HG02885 (cell line): ENCODE data around the gene PDGFB.

Experiments
- ATAC-seq: cut with Tn5 transposase; IDR thresholded peaks from one replicate; pipeline ENCODE4 v1.9.1; 2021; ENCODE audit warnings: mild to moderate bottlenecking; ENCODE audit not compliant: unreplicated experiment, poor library complexity

The PDGFB gene

DNA sequence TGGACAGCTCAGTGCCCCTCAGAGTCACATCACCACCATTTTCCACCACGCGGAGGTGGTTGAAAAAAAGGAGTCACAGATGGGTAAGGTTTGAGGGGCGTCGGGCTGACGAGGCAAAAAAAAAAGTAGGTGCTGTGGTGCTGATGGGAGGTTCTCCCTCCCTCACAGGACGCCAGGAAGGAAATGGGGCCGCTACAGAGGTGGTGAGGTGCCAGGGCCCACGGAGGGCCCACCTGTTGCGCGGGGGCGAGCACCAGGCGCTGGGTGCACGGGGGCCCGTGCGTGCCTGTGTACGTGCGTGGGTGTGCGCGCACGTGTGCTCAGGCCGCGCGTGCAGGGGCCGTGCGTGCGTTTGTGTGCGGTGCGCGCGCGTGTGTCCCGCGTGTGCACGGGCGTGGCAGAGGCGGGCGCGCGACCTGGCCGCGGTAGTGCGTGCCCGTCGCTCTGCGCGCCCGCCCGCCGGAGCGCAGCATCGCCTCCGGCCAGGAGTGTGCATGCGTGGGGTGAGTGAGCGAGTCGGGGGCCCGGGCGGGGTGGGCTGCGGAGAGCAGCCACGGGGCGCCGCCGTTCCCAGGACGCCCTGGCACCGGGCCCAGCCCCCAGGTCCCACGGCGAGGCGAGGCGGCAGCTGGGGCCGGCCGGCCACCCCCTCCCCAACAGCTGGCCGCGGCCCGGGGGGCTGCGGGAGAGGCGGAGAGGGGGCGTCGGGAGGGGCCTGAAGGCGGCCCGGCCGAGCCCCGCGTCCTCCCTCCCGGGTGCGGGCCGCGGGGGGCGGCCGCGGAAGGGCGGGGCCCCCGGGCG is 2.8 kb downstream of the PDGFB start:
- no peak for ATAC-seq

DNA sequence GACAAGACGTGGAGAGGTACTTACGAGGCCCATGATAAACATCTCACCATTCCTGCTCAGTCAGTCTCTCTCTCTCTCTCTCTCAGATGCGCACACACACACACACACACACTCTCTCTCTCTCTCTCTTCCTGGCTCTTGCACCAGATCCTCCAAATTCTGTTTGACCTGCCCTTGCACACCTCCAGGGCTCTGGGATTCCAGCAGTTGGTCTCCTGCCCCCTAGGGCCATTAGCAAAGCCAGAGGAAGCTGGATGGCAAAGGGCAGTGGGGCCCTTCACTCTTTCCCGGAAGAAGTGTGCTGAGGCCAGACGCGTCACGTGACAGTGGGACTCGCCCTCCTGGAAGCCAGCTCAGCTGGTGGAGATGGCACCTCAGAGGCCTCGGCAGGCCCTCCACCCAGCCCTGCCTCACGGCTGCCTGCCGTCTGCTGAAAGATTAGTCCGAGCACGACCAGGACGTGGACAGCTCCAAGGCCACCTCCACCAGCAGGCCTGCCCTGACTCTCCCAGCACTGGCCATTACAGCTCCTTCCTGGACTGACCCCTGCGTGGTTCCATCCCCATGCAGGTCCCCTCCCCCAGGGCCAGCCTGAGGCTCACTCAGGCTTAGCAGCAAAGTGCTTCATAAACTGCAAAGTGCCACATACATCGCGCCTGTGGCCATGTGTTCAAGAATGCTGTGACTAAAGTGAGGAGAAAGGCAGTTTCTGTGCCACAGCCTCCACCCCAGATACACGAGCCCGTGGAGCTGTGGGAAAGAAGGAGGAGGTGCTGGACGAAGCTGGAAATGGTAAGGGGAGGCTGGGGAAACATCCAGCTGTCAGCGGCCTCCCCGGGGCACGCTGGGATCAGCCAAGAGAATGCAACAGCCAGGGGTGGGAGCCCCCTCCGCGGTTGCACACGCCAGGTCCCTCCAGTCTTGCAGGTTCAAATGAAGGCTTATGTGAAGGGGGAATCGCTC is 3.7 kb downstream of the PDGFB start:
- ATAC-seq: no peak

DNA sequence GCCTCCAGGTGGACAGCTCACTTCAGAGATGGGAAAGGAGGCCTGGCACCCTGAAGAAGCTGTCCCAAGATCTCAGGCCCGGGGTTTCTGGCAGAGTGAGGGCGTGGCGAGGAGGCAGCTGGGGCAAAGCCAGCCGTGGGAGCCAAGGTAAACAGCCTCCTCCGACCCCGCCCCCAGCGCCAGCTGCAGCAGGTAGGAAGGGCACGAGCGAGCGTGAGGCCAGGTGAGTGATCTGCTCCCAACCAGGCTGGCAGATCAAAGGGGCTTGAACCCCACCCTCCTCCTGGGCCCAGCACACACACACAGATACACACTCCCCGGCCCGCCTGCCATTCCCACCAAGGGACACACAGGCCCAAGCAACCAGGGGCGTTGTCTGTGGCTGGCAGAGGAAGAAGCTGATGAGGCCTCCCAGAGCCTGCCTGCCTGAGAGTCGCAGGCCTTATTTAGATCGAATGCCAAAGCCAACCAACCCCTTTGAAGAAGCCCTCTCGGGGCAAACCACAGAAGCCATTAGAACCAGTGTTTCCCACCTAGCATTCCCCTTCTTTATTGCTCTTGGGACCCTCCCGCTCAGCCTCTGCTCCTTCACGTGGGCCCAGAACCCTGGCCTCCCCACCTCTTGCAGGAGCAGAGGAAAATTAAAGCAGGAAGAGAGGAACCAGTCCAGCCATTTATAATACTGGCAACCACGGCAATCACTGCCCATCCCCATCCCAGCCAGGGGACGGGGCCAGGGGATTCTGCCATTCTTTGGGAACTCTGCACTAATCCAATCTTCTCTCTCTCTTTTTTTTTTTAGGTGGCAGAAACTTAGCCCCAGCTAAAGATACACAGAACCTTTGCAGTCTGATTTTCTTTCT is 5.0 kb downstream of the PDGFB start:
- no peak for ATAC-seq

- no peak for ATAC-seq
Observed at GRCh38 chr22:39238966-39239505, 5.7 kb downstream of the PDGFB start.

DNA sequence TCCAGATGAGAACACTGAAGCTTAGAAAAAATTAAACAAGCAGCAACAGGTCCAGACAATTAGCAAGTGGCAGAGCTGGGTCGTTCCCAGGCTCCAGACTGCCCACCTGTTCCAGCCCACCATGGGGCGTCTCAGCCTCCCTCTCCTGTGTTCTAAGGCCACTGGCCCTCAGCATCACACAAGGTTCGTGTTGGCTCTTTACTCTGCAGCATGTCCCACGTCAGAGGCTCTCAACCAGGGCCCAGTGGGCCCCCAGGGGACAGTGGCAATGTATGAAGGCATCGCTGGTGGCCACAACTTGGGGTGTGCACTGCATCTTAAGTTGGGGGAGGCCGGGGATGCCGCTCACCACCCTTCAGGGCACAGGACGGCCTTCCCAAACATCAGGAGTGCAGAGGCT is 6.2 kb downstream of the PDGFB start:
- ATAC-seq: no peak

DNA sequence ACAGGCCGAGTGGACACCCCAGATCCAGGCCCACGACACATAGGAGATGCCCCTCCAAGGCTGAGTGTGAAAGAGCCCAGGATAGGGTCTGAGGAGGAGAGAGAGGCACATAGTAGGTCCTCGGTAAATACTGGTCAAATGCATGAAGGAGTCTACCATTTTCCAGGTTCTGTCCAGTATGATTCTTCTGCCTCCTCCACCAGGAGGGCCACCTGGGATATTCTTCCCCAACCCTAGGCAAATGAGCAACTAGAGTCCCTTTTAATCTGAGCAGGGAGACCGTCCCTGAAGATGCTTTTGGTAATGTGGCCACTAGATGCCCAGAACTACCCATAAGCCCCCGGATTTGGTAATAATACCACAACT is 6.7 kb downstream of the PDGFB start:
- ATAC-seq: no peak

- ATAC-seq: no peak
Observed at GRCh38 chr22:39237318-39238100, 7.3 kb downstream of the PDGFB start.

DNA sequence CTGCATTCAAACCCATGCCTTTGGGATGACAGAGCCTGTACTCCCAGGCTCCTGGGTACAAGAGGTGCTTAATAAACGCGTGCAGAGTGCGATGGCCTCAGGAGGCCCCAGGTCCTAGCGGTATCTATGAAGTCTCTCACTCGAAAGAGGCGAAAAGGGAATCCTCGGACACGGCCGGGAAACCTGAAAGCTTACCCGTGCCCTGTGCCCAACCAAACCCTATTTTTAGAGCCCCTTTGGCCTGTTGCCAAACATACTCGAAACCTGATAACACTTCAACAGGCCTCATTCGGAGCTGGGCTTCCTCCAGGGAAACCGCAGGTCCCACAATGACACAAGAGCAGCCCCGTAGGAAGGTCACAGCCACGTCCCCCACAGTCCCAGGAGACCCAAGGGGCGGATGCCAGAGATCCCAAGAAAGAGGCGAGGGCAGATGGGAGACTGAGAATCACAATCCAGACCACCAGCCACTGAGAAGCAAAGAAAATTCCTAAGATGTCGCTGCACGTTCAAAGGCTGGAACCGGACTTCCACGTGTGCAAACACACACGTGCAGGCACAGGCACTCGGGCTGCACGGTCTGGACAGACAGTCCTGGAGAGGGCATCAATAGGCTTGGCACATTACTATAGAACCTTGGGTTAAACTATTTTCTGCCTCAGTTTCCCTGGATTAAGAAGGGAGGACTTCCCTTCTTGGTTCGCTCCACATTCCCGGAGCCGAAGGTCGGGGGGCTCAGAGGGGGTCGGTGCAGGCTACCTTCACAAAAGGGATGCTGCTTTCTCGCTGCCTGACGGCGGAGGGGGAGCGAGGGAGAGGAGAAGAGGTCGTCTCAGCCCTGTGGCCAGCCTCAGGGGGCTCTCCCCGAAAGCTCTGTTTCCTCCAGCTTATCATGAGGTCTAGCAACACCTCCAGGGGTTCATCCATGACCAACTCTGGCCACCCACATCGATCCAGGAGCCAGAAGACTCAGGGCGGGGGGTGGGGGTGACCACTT is 8.2 kb downstream of the PDGFB start:
- no peak for ATAC-seq

GRCh38 chr22:39234867-39235687 is 9.7 kb downstream of the PDGFB start:
- ATAC-seq: no peak

- no peak for ATAC-seq
Observed at GRCh38 chr22:39234472-39234787, 10.4 kb downstream of the PDGFB start.

DNA sequence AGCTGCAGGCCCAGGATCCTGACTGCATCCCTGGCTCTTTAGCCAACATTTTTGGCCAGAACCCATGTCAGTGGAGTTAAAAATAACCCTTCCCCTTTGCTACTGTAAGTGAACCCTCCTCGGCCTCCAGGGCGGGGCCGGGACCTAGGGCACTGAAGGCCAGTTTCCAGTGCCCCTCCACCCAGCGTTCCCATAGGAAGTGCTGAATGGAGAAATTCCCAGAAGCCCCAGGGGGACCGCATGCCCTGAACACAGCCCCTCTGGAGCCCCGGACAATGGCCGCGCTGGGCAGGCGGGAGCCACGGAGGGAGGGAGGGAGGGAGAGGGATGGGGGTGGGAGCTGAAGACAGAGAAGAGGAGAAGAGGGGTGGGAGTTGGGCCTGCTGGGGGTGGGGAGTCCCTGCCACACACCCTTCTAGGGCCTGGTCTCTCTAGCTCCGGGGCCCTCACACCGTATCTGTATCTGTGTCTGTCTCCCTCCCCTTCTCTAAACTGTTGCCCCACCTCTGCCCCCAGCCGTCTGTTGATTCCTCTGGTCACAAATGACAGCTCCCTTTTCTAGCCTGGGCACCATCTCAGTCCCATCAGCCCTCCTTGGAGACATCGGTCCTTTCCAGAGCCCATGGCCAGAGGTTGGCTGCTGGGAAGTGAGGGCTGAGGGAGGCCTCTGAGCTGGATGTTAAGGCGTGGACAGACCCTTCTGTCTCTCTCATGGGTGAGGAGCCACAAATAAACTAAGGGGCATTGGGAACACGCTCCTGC is 10.9 kb downstream of the PDGFB start:
- no peak for ATAC-seq

DNA sequence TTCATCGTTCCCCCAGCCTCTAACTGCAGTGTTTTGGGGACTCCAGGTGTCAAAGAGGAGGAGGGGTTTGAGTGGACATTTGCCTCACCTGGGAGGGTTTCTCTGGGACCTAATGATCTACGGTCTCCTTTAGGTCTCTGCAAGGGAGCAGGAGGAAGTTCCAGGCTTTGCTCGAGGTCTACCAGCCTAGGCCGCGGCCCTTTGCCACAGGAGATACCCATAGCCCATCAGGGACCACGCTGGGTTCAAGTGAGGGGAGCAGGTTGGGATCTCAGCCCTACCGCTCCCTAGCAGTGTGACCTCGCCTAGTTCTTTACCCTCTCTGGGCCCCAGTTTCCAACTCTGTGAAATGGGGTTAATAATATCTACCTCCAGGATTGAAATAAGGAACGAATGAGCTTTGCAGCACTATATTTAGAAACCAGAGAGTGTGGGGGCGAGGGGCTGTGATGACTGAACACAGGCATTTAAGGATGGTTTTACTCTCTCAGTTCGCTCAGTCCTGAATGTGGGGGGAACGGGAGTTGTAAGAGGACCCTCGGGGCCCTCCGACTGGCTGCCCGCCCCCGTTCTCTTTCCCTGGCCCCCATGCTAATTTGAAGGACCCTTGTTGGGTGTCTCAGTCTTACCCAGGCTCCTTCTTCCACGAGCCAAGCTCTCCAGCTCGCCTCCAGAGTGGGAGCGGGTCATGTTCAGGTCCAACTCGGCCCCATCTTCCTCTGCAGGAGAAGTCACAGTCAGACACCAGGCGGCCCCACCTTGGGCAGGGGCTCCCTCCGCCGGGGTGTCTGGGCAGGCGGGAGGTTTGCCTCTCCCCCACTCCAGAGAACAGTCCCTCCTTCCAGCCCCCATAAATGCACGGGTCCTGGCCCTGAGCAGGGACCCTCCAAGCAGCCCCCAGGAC is 11.7 kb downstream of the PDGFB start:
- ATAC-seq: no peak

DNA sequence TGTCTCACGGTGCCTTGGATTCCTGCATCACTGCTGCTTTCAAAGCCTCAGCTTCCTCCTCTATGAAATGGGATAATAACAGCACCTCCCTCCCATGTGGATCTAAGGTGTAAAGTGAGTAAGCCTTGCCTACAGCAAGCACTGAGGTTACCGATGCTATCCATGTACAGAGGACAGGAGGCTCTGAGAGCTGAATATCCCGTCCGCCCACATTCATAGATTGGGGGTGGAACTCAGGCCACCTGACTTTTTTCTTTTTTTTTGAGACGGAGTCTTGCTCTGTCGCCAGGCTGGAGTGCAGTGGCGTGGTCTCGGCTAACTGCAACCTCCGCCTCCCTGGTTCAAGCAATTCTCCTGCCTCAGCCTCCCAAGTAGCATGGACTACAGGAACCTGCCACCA is 12.5 kb downstream of the PDGFB start:
- no peak for ATAC-seq

GRCh38 chr22:39231197-39231950 is 13.4 kb downstream of the PDGFB start:
- no peak for ATAC-seq
